ENCODE measurements around the gene RET. TPM values are rescaled to one million over a fixed set of nuclear protein-coding genes. Genes with fewer than 3 reads are reported as not detected.

The RET gene
- total and polyA plus RNA-seq, 2 of the 8 experiments (the other 6 are each of a cell fraction or from before 2014, with no cell fraction given), result 6.7 to 8.4 TPM

DNA sequence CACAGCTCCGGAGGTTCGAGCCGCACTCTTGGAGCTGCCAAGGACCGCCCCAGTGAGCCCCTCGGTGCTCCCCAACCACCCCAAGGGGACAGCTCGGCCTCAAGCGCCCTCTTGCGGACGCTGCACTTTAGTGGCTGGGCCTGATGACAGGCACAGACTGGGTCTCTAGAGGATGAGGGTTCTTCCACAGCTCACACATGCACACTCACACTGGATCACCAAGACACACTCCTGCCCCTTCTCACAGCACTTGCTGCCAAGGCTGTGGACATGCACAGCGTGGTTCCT lies 2.1 kb downstream of the RET start (continued):
- TF ChIP-seq CHD7 (IDR thresholded peaks at IDR 0.05; ENCODE audit: insufficient replicate concordance, low read length) (no peak), SP4 (IDR thresholded peaks at IDR 0.05; ENCODE audit: low read length) (no peak), PHF8 (conservative IDR thresholded peaks at IDR 0.05; ENCODE audit: low read depth, low read length) (no peak)

All from H1 (cell line).